GM21390 (cell line): ENCODE data around the gene MR1.
"Not testable (repeated sequence)": the region's sequence is repeated elsewhere in the genome, so short reads cannot be mapped to it uniquely, and the experiment has no call there.

ENCODE experiments used
- ATAC-seq: cut with Tn5 transposase; IDR thresholded peaks from one replicate; pipeline ENCODE4 v1.9.1; 2021; ENCODE audit not compliant: unreplicated experiment

The MR1 gene

GRCh38 chr1:181028615-181029014, 5.2 kb upstream of the MR1 start:
- no peak for ATAC-seq

GRCh38 chr1:181032535-181032934, 1.2 kb upstream of the MR1 start:
- ATAC-seq, result no peak

GRCh38 chr1:181033128-181033798, 520 bp upstream of the MR1 start:
- ATAC-seq, result peak; percentile 33

- not testable (repeated sequence) for ATAC-seq
These were observed 1.4 kb downstream of the MR1 start for GRCh38 chr1:181035210-181035609.

GRCh38 chr1:181036107-181036836, 2.5 kb downstream of the MR1 start:
- no peak for ATAC-seq

- ATAC-seq, result no peak
These were observed 3.6 kb downstream of the MR1 start for GRCh38 chr1:181037386-181037785.

- no peak for ATAC-seq
These were observed 4.7 kb downstream of the MR1 start for GRCh38 chr1:181038399-181038873.

GRCh38 chr1:181040284-181040865, 6.6 kb downstream of the MR1 start:
- ATAC-seq, result no peak

- no peak for ATAC-seq
These were observed 9.5 kb downstream of the MR1 start for GRCh38 chr1:181043025-181043888.

GRCh38 chr1:181044449-181044966, 10.7 kb downstream of the MR1 start:
- ATAC-seq, result peak; percentile 79

GRCh38 chr1:181045946-181046345, 12.2 kb downstream of the MR1 start:
- ATAC-seq, result not testable (repeated sequence)

- no peak for ATAC-seq
These were observed 15.6 kb downstream of the MR1 start for GRCh38 chr1:181049378-181049777.

- ATAC-seq, result no peak
These were observed 17.1 kb downstream of the MR1 start for GRCh38 chr1:181050922-181051321.

GRCh38 chr1:181056560-181056959, 22.8 kb downstream of the MR1 start:
- no peak for ATAC-seq

- ATAC-seq, result no peak
These were observed 23.3 kb downstream of the MR1 start for GRCh38 chr1:181057079-181057478.

GRCh38 chr1:181059435-181059834, 25.7 kb downstream of the MR1 start:
- ATAC-seq, result no peak

- ATAC-seq, result no peak
These were observed 26.3 kb downstream of the MR1 start for GRCh38 chr1:181060066-181060465.

- not testable (repeated sequence) for ATAC-seq
These were observed 27.2 kb downstream of the MR1 start for GRCh38 chr1:181060947-181061346.

- ATAC-seq, result no peak
These were observed 27.7 kb downstream of the MR1 start for GRCh38 chr1:181061487-181061886.

- peak; percentile 83 for ATAC-seq
These were observed 28.4 kb downstream of the MR1 start for GRCh38 chr1:181061891-181062835.
